Neural cell (in vitro differentiated cells): ENCODE measurements around the gene TMEM255B.

ENCODE experiments used
- CTCF ChIP-seq: fragments of 450-650 bp; IDR thresholded peaks from 2 replicates; pipeline ENCODE4 v1.5.1; 2014; ENCODE audit warnings: antibody characterized with exemption, mild to moderate bottlenecking, moderate library complexity; ENCODE audit not compliant: poor library complexity, severe bottlenecking
- EZH2 ChIP-seq: fragments of 200-600, 300-800 bp; shearing (Covaris generic), sonication (generic); IDR thresholded peaks from 2 replicates; pipeline ENCODE4 v1.6.1; 2014; ENCODE audit warnings: antibody characterized with exemption, low read length, borderline replicate concordance, mild to moderate bottlenecking; ENCODE audit not compliant: insufficient read depth, poor library complexity, severe bottlenecking
- MXI1 ChIP-seq: fragments of 450-650 bp; conservative IDR thresholded peaks from 2 replicates; pipeline ENCODE4 v1.6.1; 2014; ENCODE audit warnings: antibody characterized with exemption, mild to moderate bottlenecking; ENCODE audit not compliant: poor library complexity, severe bottlenecking

- no peak for TF ChIP-seq EZH2
- TF ChIP-seq CTCF = no peak
- no peak for TF ChIP-seq MXI1
Observed at GRCh38 chr13:113750554-113751399, 8.2 kb upstream of the TMEM255B start.
